GM08714 (cell line): ENCODE measurements around the gene GRID1.
"Not testable (repeated sequence)": the region's sequence is repeated elsewhere in the genome, so short reads cannot be mapped to it uniquely, and the experiment has no call there.

Experiments used
- H3K4me3 ChIP-seq: fragments of 200-500 bp; sonication (Bioruptor generic); 2 replicates; pipeline ENCODE4 v1.5.1; 2014; ENCODE audit warnings: mild to moderate bottlenecking, low read length, inconsistent platforms
- ZNF274 ChIP-seq: IDR thresholded peaks from 2 replicates; pipeline ENCODE4 v1.6.1; 2012; ENCODE audit warnings: mild to moderate bottlenecking, low read depth, low read length

GRID1 gene

DNA sequence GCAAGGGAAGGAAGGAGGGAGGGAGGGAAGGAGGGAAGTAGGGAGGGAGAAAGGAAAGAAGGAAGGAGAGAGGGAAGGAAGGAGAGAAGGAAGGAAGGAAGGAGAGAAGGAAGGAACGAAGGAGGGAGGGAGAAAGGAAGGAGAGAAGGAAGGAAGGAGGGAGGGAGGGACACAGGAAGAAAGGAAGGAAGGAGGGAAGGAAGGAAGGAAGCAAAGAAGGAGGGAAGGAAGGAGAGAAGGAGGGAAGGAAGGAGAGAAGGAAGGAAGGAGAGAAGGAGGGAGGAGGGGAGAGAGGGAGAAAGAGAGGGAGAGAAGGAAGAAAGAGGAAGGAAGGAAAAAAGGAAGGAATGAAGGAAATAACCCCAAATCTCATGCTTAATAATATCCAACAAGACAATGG lies 630.6 kb downstream of the GRID1 start:
- no peak overlapping the region for H3K4me3 ChIP-seq
- TF ChIP-seq ZNF274, result no peak

DNA sequence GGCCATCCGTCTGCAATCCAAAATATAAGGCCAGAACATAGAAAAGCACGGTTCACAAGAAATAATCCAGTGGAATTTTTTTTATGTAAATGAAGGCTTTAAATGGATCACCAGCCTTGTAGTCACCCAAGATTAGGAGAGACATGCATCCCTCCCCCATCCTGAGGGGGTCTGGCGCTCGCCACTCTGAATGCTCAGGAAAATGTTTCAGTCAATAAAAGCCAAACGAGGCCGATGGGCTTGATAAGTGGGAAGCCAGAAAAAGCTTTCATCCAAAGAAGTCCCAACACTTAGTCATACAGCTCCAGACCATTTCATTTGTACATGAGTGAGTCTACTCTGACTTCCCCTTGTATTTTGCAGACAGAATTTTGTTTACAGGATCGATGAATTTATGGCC lies 631.8 kb downstream of the GRID1 start:
- no peak for TF ChIP-seq ZNF274
- H3K4me3 ChIP-seq, result no peak overlapping the region

DNA sequence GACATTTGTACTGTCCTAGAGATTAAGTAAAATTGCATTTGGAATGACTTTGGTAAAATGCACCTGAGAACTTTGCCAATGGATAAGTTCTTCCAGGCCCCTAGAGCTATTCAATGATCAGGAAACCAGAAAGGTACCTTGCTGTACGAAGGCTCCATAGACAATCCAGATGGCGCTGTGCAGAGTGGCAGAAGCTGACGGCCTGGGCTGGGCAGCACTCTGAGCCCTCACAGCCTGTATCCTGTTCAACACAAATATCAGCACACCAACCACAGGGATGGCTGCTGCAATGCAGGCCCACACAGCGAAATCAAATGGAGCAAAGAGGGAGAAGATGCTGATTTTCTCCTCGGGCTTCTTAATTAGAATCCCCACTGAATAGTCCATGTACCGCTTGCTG lies 642.4 kb downstream of the GRID1 start:
- H3K4me3 ChIP-seq, result no peak overlapping the region
- TF ChIP-seq ZNF274, result no peak

GRCh38 chr10:85720931-85721590 lies 645.5 kb downstream of the GRID1 start:
- H3K4me3 ChIP-seq, result no peak overlapping the region
- TF ChIP-seq ZNF274, result no peak

DNA sequence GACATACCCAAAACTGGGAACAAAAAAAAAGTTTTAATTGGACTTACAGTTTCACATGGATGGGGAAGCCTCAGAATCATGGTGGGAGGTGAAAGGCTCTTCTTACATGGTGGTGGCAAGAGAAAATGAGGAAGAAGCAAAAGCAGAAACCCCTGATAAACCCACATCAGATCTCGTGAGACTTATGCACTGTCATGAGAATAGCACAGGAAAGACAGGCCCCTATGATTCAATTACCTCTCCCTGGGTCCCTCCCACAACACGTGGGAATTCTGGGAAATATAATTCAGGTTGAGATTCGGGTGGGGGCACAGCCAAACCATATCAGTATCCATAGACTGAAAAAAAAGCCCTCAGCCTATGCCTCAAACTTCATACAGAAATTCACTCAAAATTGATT lies 647.2 kb downstream of the GRID1 start:
- no peak overlapping the region for H3K4me3 ChIP-seq
- TF ChIP-seq ZNF274, result no peak

- no peak for TF ChIP-seq ZNF274
- no peak overlapping the region for H3K4me3 ChIP-seq
Observed at GRCh38 chr10:85713885-85714284, 652.7 kb downstream of the GRID1 start.

GRCh38 chr10:85702768-85703167 lies 663.8 kb downstream of the GRID1 start:
- H3K4me3 ChIP-seq, result no peak overlapping the region
- TF ChIP-seq ZNF274, result no peak

DNA sequence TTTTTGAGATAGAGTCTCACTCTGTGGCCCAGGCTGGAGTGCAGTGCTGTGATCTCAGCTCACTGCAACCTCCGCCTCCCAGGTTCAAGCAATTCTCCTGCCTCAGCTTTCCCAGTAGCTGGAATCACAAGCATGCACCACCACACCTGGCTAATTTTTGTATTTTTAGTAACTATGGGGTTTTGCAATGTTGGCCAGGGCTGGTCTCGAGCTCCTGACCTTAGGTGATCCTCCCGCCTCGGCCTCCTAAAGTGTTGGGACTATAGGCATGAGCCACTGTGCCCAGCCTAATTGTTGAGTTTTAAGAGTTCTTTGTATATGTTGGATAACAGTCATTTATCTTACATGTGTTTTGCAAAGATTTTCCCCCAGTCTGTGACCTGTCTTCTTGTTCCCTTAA lies 667.5 kb downstream of the GRID1 start:
- not testable (repeated sequence) for H3K4me3 ChIP-seq

DNA sequence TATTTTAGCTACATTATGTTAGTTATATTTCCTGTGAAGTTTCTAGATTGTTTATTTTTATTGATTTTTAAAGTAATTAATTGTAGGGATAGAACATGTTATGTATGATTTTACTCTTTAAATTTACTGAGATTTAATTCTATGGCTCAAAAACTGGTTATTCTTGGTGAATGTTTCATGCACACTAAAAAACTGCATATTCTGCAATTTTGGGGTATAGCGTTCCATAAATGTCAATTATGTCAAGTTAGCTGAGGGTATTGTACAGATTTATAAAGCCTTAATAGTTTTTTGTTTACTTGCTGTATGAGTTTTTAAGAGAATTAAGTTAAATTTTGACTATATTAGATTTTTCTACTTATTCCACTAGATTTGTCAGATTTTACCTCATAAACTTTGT lies 669.7 kb downstream of the GRID1 start:
- H3K4me3 ChIP-seq, result no peak overlapping the region
- no peak for TF ChIP-seq ZNF274

- no peak for TF ChIP-seq ZNF274
Observed at GRCh38 chr10:85682621-85683020, 684.0 kb downstream of the GRID1 start.

GRCh38 chr10:85679710-85680109 lies 686.9 kb downstream of the GRID1 start:
- TF ChIP-seq ZNF274, result no peak
- no peak overlapping the region for H3K4me3 ChIP-seq

More at GRCh38 chr10:85682621-85683020, 684.0 kb downstream of the GRID1 start:
- no peak overlapping the region for H3K4me3 ChIP-seq

DNA sequence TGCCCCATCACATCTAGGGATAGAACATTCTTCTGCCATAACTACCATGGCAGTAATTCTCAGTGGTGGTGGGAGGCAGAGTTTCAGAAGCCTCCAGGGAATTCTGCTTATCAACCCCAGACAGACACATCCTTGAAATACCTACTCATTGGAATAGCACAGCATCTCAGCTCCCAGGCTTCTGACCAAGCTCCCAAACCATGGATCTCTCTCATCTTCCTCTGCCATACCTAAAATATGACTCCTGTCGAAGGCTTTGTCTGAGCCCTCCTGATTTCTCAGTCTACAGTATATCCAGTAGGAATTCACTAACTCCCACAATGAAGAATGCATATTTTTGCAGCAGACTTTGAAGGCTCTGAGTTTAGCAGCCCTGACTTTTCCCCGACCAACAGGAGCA lies 687.5 kb downstream of the GRID1 start:
- H3K4me3 ChIP-seq, result no peak overlapping the region
- TF ChIP-seq ZNF274, result no peak

GRCh38 chr10:85674851-85675250 lies 691.7 kb downstream of the GRID1 start:
- TF ChIP-seq ZNF274, result no peak

GRCh38 chr10:85673270-85673669 lies 693.3 kb downstream of the GRID1 start:
- H3K4me3 ChIP-seq, result no peak overlapping the region
- no peak for TF ChIP-seq ZNF274

More at GRCh38 chr10:85674851-85675250, 691.7 kb downstream of the GRID1 start:
- H3K4me3 ChIP-seq, result no peak overlapping the region

- H3K4me3 ChIP-seq, result no peak overlapping the region
- no peak for TF ChIP-seq ZNF274
Observed at GRCh38 chr10:85671530-85671929, 695.1 kb downstream of the GRID1 start.

DNA sequence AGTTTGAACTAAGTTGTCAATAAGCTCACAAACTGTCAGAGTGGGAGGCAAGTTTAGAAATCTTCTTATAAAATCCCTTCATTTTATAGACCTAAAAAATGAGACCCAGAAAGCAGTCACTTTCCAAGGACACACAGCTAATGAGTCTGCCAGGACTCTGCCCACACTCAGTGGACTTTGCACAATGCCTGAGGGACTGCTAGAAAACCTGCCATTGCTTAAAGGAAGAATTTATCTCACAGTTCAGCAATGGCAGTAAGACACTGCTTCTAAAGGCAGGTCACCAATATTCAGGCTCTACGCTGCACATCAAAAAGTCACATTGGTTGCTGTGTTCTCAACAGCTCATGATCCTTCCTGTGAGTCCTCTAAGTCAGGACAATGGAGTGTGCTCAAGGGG lies 698.1 kb downstream of the GRID1 start:
- no peak for TF ChIP-seq ZNF274

DNA sequence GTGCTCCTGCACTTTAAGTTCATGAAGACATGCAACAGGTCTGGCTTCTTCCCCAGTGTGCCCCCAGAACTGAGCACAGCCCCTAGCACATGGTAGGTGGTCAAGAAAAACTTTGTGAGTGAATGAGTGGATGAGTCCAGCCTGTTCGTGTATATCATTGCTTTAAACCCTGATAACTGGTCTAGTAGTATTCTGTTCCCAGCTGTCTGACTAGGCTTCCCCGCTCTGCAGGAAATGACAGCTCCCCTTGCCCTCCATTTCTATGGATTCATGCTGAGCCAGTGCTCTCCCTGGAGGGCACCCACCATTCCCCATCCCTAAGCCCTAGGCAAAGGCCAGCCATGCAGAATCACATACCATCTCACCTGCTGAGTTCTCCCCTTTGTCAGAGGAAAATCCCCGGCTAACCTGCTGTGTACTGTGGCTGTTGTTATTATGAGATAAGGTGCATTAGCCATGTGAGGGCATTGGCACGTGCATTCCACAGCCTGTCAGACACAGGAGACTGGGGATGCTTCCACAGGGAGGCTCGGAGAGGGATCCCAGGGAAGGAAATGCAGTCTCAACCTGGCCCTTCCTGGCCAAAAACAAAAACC lies 698.9 kb downstream of the GRID1 start:
- no peak overlapping the region for H3K4me3 ChIP-seq
- no peak for TF ChIP-seq ZNF274

More for the DNA sequence above, 698.1 kb downstream of the GRID1 start:
- H3K4me3 ChIP-seq, result no peak overlapping the region
